ENCODE data around the gene RTF1.
"Not testable (repeated sequence)": the region's sequence is repeated elsewhere in the genome, so short reads cannot be mapped to it uniquely, and the experiment has no call there.

Gene RTF1

GRCh38 chr15:41417418-41418195 lies 712 bp downstream of the RTF1 start:
- Mint-ChIP-seq H3K27ac (peak overlapping the region; percentile 70), H3K36me3 (ENCODE audit: low read depth) (peaks cover 8% of the 10 kb centered on the region), H3K4me1 (ENCODE audit: low read depth) (peaks cover 28% of the 10 kb centered on the region), H3K27me3 (ENCODE audit: low read depth) (no peaks in the 10 kb centered on the region), H3K9me3 (no peaks in the 10 kb centered on the region), H3K4me3 (peak overlapping the region; percentile 94)
- DNase-seq (ENCODE audit: low spot score): no peak

GRCh38 chr15:41423979-41424659 lies 7.2 kb downstream of the RTF1 start:
- DNase-seq (ENCODE audit: low spot score): no peak
- Mint-ChIP-seq H3K27me3 (ENCODE audit: low read depth) (no peaks in the 10 kb centered on the region), H3K9me3 (no peaks in the 10 kb centered on the region), H3K4me1 (ENCODE audit: low read depth) (peaks cover 25% of the 10 kb centered on the region), H3K36me3 (ENCODE audit: low read depth) (peaks cover 12% of the 10 kb centered on the region), H3K27ac (peak overlapping the region; percentile 85), H3K4me3 (peak overlapping the region; percentile 61)

- DNase-seq (ENCODE audit: low spot score): no peak
- H3K36me3 Mint-ChIP-seq (ENCODE audit: low read depth): peaks cover 17% of the 10 kb centered on the region
- peak overlapping the region; percentile 85 for H3K27ac Mint-ChIP-seq
- H3K4me1 Mint-ChIP-seq (ENCODE audit: low read depth): peaks cover 30% of the 10 kb centered on the region
- peak overlapping the region; percentile 61 for H3K4me3 Mint-ChIP-seq
- H3K27me3 Mint-ChIP-seq (ENCODE audit: low read depth): no peaks in the 10 kb centered on the region
- H3K9me3 Mint-ChIP-seq: no peaks in the 10 kb centered on the region
Measured at GRCh38 chr15:41424809-41425208, 7.9 kb downstream of the RTF1 start.

- Mint-ChIP-seq H3K36me3 (ENCODE audit: low read depth) (peaks cover 13% of the 10 kb centered on the region), H3K4me1 (ENCODE audit: low read depth) (peaks cover 27% of the 10 kb centered on the region), H3K27ac (peak overlapping the region; percentile 26)
- not testable (repeated sequence) for H3K27me3 Mint-ChIP-seq (ENCODE audit: low read depth); H3K4me3 Mint-ChIP-seq; H3K9me3 Mint-ChIP-seq; DNase-seq (ENCODE audit: low spot score)
Measured at GRCh38 chr15:41425907-41426306, 9.0 kb downstream of the RTF1 start.

- Mint-ChIP-seq H3K9me3 (no peaks in the 10 kb centered on the region), H3K27ac (peak overlapping the region; percentile 98), H3K4me1 (ENCODE audit: low read depth) (peaks cover 23% of the 10 kb centered on the region), H3K4me3 (peak overlapping the region; percentile 80), H3K27me3 (ENCODE audit: low read depth) (no peaks in the 10 kb centered on the region), H3K36me3 (ENCODE audit: low read depth) (peaks cover 13% of the 10 kb centered on the region)
- peak; percentile 44 for DNase-seq (ENCODE audit: low spot score)
Measured at GRCh38 chr15:41429003-41429890, 12.4 kb downstream of the RTF1 start.

DNA sequence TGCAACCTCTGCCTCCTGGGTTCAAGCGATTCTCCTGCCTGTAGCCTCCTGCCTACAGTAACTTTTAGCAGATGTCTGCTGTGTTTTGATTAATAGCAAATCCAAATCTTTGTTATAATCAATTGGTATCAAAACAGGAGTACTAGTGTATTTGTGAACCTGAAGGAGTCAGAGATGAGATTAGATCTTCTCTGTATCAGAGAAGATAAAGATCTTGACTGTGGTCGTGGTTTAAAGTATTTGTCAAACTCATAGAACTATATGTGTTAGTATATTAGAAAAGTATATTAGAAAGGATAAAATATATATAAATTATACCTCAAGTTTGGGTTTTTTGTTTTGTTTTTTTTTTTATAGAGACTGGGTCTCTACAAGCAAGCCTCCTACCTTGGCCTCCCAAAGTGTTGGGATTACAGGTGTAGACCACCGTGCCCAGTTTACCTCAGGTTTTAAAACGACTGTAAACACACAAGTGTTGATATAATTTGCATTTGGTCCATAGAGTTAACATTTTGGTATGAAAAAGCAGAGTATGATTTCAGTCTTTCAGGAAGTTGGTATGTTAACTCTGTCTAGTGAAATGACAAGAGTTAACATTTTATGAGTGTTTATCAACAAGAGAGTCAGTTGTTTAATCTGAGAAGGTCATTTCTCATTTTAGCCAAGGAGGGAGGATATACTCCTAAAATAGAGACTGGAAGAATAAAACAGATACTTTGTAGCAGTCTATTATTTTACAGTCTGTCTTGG lies 18.3 kb downstream of the RTF1 start:
- Mint-ChIP-seq H3K9me3 (no peaks in the 10 kb centered on the region), H3K27ac (no peak overlapping the region), H3K36me3 (ENCODE audit: low read depth) (peaks cover 15% of the 10 kb centered on the region), H3K27me3 (ENCODE audit: low read depth) (no peaks in the 10 kb centered on the region), H3K4me1 (ENCODE audit: low read depth) (peaks cover 23% of the 10 kb centered on the region), H3K4me3 (peak overlapping the region; percentile 45)
- no peak for DNase-seq (ENCODE audit: low spot score)

- peaks cover 23% of the 10 kb centered on the region for H3K36me3 Mint-ChIP-seq (ENCODE audit: low read depth)
- H3K4me1 Mint-ChIP-seq (ENCODE audit: low read depth): peaks cover 28% of the 10 kb centered on the region
- H3K4me3 Mint-ChIP-seq: no peak overlapping the region
- H3K27ac Mint-ChIP-seq: no peak overlapping the region
- H3K9me3 Mint-ChIP-seq: no peaks in the 10 kb centered on the region
- H3K27me3 Mint-ChIP-seq (ENCODE audit: low read depth): no peaks in the 10 kb centered on the region
- no peak for DNase-seq (ENCODE audit: low spot score)
Measured at GRCh38 chr15:41437448-41437847, 20.6 kb downstream of the RTF1 start.

GRCh38 chr15:41438206-41438605 lies 21.3 kb downstream of the RTF1 start:
- no peak overlapping the region for H3K27ac Mint-ChIP-seq
- DNase-seq (ENCODE audit: low spot score): no peak
- peaks cover 33% of the 10 kb centered on the region for H3K4me1 Mint-ChIP-seq (ENCODE audit: low read depth)
- H3K27me3 Mint-ChIP-seq (ENCODE audit: low read depth): no peaks in the 10 kb centered on the region
- H3K9me3 Mint-ChIP-seq: no peaks in the 10 kb centered on the region
- H3K4me3 Mint-ChIP-seq: no peak overlapping the region
- peaks cover 27% of the 10 kb centered on the region for H3K36me3 Mint-ChIP-seq (ENCODE audit: low read depth)

- not testable (repeated sequence) for H3K27ac Mint-ChIP-seq; DNase-seq (ENCODE audit: low spot score); H3K9me3 Mint-ChIP-seq; H3K4me3 Mint-ChIP-seq; H3K27me3 Mint-ChIP-seq (ENCODE audit: low read depth)
- Mint-ChIP-seq H3K4me1 (ENCODE audit: low read depth) (peaks cover 36% of the 10 kb centered on the region), H3K36me3 (ENCODE audit: low read depth) (peaks cover 30% of the 10 kb centered on the region)
Measured at GRCh38 chr15:41438745-41439144, 21.9 kb downstream of the RTF1 start.

DNA sequence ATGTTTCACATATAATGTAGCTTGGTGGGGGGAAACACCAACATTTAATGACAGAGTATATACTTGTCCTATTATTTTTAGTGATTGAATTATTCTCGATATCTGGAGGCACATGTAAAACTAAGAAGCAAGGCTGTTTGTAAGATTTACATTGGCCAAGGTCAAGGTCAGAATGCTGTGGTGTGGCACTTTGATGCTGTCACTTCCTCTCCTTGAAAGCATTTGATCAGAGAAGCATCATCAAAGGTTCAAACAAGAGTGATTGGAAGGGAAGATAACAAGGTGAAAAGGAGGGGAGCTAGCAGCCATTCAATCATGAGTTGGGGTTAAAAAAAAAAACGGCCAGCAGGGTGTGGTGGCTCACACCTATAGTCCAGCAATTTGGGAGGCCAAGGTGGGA lies 26.4 kb downstream of the RTF1 start:
- Mint-ChIP-seq H3K27me3 (ENCODE audit: low read depth) (no peaks in the 10 kb centered on the region), H3K27ac (peak overlapping the region; percentile 71), H3K4me3 (peak overlapping the region; percentile 13), H3K36me3 (ENCODE audit: low read depth) (peaks cover 29% of the 10 kb centered on the region), H3K4me1 (ENCODE audit: low read depth) (peaks cover 24% of the 10 kb centered on the region), H3K9me3 (no peaks in the 10 kb centered on the region)
- no peak for DNase-seq (ENCODE audit: low spot score)

GRCh38 chr15:41445399-41445798 lies 28.5 kb downstream of the RTF1 start:
- Mint-ChIP-seq H3K4me3 (no peak overlapping the region), H3K27me3 (ENCODE audit: low read depth) (no peaks in the 10 kb centered on the region), H3K27ac (peak overlapping the region; percentile 13), H3K36me3 (ENCODE audit: low read depth) (peaks cover 24% of the 10 kb centered on the region), H3K9me3 (no peaks in the 10 kb centered on the region), H3K4me1 (ENCODE audit: low read depth) (peaks cover 24% of the 10 kb centered on the region)
- no peak for DNase-seq (ENCODE audit: low spot score)

DNA sequence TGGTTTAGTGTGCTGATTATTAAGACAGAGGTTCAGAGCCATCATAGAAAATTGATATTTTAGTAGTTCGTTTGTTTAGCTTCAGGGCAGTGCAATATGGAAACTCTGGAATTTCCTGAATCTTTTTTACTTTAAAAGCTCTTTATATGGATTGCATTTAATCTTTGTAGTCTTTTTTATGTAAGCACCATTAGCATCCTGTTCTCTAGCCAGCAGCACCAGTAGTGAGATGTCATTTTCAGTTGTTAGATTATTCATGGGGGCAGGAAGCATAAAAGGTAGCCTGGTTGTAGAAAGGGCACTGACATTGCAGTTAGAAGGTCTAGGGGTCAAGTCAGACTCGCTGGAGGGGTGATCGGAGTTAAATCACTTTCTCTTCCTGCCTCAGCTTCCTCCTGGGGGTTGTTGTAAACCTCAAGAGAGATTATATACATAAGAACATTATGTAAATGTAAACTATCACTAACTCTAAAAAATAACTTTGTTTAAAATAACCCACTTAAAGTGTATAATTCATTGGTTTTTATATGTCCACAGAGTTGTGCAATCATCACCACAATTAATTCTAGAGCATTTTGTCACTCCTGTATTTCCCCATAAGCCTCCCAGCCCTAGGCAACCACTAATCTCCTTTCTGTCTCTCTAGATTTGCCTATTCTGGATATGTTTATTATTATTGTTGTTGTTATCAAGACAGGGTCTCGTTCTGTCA lies 45.3 kb downstream of the RTF1 start:
- H3K4me3 Mint-ChIP-seq: no peak overlapping the region
- no peaks in the 10 kb centered on the region for H3K9me3 Mint-ChIP-seq
- H3K4me1 Mint-ChIP-seq (ENCODE audit: low read depth): peaks cover 4% of the 10 kb centered on the region
- H3K27ac Mint-ChIP-seq: no peak overlapping the region
- H3K36me3 Mint-ChIP-seq (ENCODE audit: low read depth): peaks cover 30% of the 10 kb centered on the region
- no peaks in the 10 kb centered on the region for H3K27me3 Mint-ChIP-seq (ENCODE audit: low read depth)
- no peak for DNase-seq (ENCODE audit: low spot score)

Data from T-helper 2 cell treated with Interferon-gamma antibody and Interleukin-4, amounts not matched to agents 5 μg/mL and 100 μg/mL, for 36 hours (primary cell).